Neural cell (in vitro differentiated cells): Measurements from ENCODE around the gene PLXNC1. TPM values are rescaled to one million over a fixed set of nuclear protein-coding genes. Genes with fewer than 3 reads are reported as not detected.

Experiments used
- H2AFZ ChIP-seq: fragments of 200-600, 300-800 bp; sonication (generic), shearing (Covaris generic); 2 replicates; pipeline ENCODE4 v1.6.0; 2014; ENCODE audit warnings: low read depth, mild to moderate bottlenecking, antibody characterized with exemption, low read length, moderate library complexity
- H3F3A ChIP-seq: fragments of 200-600 bp; shearing (Covaris generic); 2 replicates; pipeline ENCODE4 v1.6.1; 2016; ENCODE audit warnings: mild to moderate bottlenecking, moderate library complexity, mixed read lengths, antibody characterized with exemption, low read length; ENCODE audit not compliant: insufficient read depth, poor library complexity, severe bottlenecking
- H3K27ac ChIP-seq: fragments of 200-600, 300-800 bp; sonication (generic), shearing (Covaris generic); 2 replicates; pipeline ENCODE4 v1.5.1; 2014; ENCODE audit warnings: mild to moderate bottlenecking, low read length, moderate library complexity
- H3K27me3 ChIP-seq: fragments of 300-800, 200-600 bp; sonication (generic), shearing (Covaris generic); 2 replicates; pipeline ENCODE4 v1.6.0; 2014; ENCODE audit warnings: mild to moderate bottlenecking, low read depth, low read length, moderate library complexity; ENCODE audit not compliant: insufficient read depth
- H3K36me3 ChIP-seq: fragments of 300-800, 200-600 bp; sonication (generic), shearing (Covaris generic); 2 replicates; pipeline ENCODE4 v1.5.1; 2014; ENCODE audit warnings: mild to moderate bottlenecking, antibody characterized with exemption, low read length, moderate library complexity; ENCODE audit not compliant: insufficient read depth
- H3K4me2 ChIP-seq: fragments of 300-800, 200-600 bp; sonication (generic), shearing (Covaris generic); 2 replicates; pipeline ENCODE4 v1.6.0; 2014; ENCODE audit warnings: mild to moderate bottlenecking, low read length
- H3K4me3 ChIP-seq: fragments of 300-800, 200-600 bp; sonication (generic), shearing (Covaris generic); 2 replicates; pipeline ENCODE4 v1.5.1; 2014; ENCODE audit warnings: mild to moderate bottlenecking, low read length, moderate library complexity
- H3K79me2 ChIP-seq: fragments of 200-600 bp; shearing (Covaris generic); replicated peaks from 2 replicates; pipeline ENCODE4 v1.6.0; 2014; ENCODE audit warnings: mild to moderate bottlenecking, low read length, moderate library complexity; ENCODE audit not compliant: insufficient read depth
- H3K9ac ChIP-seq: fragments of 300-800, 200-600 bp; sonication (generic), shearing (Covaris generic); 2 replicates; pipeline ENCODE4 v1.6.1; 2016; ENCODE audit warnings: mild to moderate bottlenecking, low read length, mixed read lengths
- H3K9me2 ChIP-seq: fragments of 200-600 bp; shearing (Covaris generic); 2 replicates; pipeline ENCODE4 v1.6.1; 2016; ENCODE audit warnings: mild to moderate bottlenecking, low read length, mixed read lengths; ENCODE audit not compliant: insufficient read depth
- H3K9me3 ChIP-seq: fragments of 200-600, 300-800 bp; sonication (generic), shearing (Covaris generic); 2 replicates; pipeline ENCODE4 v1.6.1; 2016; ENCODE audit warnings: mild to moderate bottlenecking, mixed run types, low read length, moderate library complexity, mixed read lengths
- H4K20me1 ChIP-seq: fragments of 200-600 bp; shearing (Covaris generic); 2 replicates; pipeline ENCODE4 v1.6.1; 2016; ENCODE audit warnings: mild to moderate bottlenecking, mixed run types; ENCODE audit not compliant: insufficient read depth
- EP300 ChIP-seq: fragments of 450-650 bp; conservative IDR thresholded peaks from 2 replicates; pipeline ENCODE4 v1.6.1; 2014; ENCODE audit warnings: antibody characterized with exemption, mild to moderate bottlenecking, moderate library complexity; ENCODE audit not compliant: poor library complexity, severe bottlenecking
- EZH2 ChIP-seq: fragments of 200-600, 300-800 bp; shearing (Covaris generic), sonication (generic); IDR thresholded peaks from 2 replicates; pipeline ENCODE4 v1.6.1; 2014; ENCODE audit warnings: antibody characterized with exemption, low read length, borderline replicate concordance, mild to moderate bottlenecking; ENCODE audit not compliant: insufficient read depth, poor library complexity, severe bottlenecking
- MXI1 ChIP-seq: fragments of 450-650 bp; conservative IDR thresholded peaks from 2 replicates; pipeline ENCODE4 v1.6.1; 2014; ENCODE audit warnings: antibody characterized with exemption, mild to moderate bottlenecking; ENCODE audit not compliant: poor library complexity, severe bottlenecking
- POLR2AphosphoS5 ChIP-seq: IDR thresholded peaks from 2 replicates; pipeline ENCODE4 v1.6.1; 2012
- RAD21 ChIP-seq: fragments of 450-650 bp; conservative IDR thresholded peaks from 2 replicates; pipeline ENCODE4 v1.6.1; 2014; ENCODE audit warnings: antibody characterized with exemption, mild to moderate bottlenecking, moderate library complexity
- SMC3 ChIP-seq: fragments of 450-650 bp; conservative IDR thresholded peaks from 2 replicates; pipeline ENCODE4 v1.6.1; 2014; ENCODE audit warnings: antibody characterized with exemption, mild to moderate bottlenecking, moderate library complexity; ENCODE audit not compliant: poor library complexity
- TAF1 ChIP-seq: IDR thresholded peaks from 2 replicates; pipeline ENCODE4 v1.6.1; 2012; ENCODE audit warnings: low read depth
- polyA plus RNA-seq: library from polyadenylated mRNA; depleted of rRNA; stranded (reverse); fragments of >200 nt; gene quantifications from 2 replicates; pipeline ENCODE4 v1.2.3, GENCODE V29; 2014
- TF ChIP-seq, protein P1 (sequence below): fragments of 450-650 bp; IDR thresholded peaks from 2 replicates; pipeline ENCODE4 v1.5.1; 2014; ENCODE audit warnings: antibody characterized with exemption, mild to moderate bottlenecking, moderate library complexity; ENCODE audit not compliant: poor library complexity, severe bottlenecking
- TF ChIP-seq, protein P2 (sequence below): IDR thresholded peaks from 2 replicates; pipeline ENCODE4 v1.6.1; 2012; ENCODE audit warnings: borderline replicate concordance

The PLXNC1 gene
- polyA plus RNA-seq, 1 donor from 2014 or later: 76.3 TPM

DNA sequence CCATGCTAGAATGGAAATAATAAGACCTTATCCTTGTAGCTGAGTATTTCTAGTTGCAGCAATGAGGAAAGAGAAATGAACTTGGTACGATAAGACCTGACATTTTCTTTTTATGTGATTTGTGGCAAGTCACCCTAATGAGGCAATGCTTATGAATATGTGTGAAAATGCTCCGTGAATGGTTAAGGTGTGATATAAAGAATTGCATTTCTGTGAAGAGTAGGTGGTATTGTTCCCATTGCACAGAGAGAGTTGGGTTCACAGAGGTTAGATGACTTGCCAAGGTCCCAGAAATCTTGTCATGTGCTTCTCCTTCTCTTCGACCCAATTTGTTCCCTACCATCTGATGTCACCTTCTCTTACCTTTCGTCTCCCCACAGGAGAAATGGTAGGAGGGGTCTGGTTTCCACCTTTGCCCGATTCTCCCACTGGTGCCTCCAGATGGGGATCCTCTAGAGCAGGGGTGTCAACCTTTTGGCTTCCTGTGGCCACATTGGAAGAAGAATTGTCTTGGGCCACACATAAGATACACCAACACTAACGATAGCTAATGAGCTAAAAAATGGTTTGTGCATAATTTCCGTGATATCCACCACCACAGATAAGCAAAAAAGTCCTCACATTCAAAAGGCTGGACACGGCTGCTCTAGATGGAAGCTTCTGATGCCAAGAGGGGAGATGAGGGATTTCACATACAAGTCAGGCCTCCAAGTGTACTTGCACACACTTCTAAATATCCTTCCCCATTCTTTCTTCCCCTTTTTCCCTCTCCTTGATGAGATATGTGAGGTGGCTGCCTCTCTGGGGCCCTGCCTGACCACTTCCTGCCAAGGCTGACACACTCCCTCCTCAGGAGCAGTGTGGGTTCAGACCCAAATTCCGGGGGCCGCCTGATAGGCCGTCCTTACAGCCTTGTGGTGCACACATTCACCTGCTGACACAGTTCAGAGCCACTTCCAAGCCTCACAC, 96.1 kb downstream of the PLXNC1 start:
- TF ChIP-seq, protein P1, sequence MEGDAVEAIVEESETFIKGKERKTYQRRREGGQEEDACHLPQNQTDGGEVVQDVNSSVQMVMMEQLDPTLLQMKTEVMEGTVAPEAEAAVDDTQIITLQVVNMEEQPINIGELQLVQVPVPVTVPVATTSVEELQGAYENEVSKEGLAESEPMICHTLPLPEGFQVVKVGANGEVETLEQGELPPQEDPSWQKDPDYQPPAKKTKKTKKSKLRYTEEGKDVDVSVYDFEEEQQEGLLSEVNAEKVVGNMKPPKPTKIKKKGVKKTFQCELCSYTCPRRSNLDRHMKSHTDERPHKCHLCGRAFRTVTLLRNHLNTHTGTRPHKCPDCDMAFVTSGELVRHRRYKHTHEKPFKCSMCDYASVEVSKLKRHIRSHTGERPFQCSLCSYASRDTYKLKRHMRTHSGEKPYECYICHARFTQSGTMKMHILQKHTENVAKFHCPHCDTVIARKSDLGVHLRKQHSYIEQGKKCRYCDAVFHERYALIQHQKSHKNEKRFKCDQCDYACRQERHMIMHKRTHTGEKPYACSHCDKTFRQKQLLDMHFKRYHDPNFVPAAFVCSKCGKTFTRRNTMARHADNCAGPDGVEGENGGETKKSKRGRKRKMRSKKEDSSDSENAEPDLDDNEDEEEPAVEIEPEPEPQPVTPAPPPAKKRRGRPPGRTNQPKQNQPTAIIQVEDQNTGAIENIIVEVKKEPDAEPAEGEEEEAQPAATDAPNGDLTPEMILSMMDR: no peak
- no peak for TF ChIP-seq TAF1
- TF ChIP-seq, protein P2, sequence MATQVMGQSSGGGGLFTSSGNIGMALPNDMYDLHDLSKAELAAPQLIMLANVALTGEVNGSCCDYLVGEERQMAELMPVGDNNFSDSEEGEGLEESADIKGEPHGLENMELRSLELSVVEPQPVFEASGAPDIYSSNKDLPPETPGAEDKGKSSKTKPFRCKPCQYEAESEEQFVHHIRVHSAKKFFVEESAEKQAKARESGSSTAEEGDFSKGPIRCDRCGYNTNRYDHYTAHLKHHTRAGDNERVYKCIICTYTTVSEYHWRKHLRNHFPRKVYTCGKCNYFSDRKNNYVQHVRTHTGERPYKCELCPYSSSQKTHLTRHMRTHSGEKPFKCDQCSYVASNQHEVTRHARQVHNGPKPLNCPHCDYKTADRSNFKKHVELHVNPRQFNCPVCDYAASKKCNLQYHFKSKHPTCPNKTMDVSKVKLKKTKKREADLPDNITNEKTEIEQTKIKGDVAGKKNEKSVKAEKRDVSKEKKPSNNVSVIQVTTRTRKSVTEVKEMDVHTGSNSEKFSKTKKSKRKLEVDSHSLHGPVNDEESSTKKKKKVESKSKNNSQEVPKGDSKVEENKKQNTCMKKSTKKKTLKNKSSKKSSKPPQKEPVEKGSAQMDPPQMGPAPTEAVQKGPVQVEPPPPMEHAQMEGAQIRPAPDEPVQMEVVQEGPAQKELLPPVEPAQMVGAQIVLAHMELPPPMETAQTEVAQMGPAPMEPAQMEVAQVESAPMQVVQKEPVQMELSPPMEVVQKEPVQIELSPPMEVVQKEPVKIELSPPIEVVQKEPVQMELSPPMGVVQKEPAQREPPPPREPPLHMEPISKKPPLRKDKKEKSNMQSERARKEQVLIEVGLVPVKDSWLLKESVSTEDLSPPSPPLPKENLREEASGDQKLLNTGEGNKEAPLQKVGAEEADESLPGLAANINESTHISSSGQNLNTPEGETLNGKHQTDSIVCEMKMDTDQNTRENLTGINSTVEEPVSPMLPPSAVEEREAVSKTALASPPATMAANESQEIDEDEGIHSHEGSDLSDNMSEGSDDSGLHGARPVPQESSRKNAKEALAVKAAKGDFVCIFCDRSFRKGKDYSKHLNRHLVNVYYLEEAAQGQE: no peak
- no peak for TF ChIP-seq SMC3
- TF ChIP-seq EZH2: no peak
- TF ChIP-seq RAD21: no peak
- TF ChIP-seq MXI1: no peak
- no peak for TF ChIP-seq POLR2AphosphoS5
- TF ChIP-seq EP300: no peak
- no peaks in the 10 kb centered on the region for H3K27me3 ChIP-seq
- no peaks in the 10 kb centered on the region for H3K79me2 ChIP-seq

DNA sequence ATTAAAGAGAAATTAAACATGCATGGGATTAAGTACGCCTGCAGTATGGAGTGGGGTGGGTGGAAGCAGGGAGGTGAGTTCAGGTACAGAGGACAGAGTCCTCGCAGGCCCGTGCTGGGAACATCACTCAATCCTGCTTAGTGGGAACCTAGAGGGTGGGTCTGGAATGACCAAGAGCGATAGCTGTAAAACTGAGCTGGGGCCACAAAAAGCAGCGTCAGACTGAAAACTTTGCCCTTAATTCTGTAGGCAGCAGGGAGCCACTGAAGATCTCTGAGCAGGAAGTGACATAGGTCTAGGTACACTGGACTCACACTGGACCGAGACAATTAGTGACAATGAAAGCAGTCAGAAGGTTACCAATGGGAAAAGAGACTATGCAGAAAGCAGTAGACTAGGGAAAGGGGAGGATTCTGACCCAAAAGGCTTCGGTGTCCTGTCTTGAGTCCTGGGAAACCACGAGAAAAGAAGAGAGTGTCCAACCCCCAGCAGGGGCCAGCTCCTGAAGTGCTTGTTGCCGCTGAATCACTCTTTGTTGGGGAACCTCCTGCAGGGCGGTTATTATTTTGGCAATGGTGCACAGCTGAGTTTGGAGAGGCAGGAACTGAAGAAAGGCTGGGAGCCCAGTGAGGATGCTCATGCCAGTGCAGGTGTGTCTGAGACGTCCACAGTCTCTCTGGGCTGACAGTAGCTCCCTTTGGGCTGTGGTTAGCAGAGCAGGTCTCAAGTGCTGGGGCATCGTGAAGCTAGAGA, 97.4 kb downstream of the PLXNC1 start:
- Histone ChIP-seq H3F3A (no peaks in the 10 kb centered on the region), H3K9me3 (no peaks in the 10 kb centered on the region), H3K79me2 (no peaks in the 10 kb centered on the region), H3K4me3 (no peak overlapping the region), H2AFZ (no peak overlapping the region), H3K9ac (no peak overlapping the region), H3K4me2 (no peak overlapping the region), H3K27me3 (no peaks in the 10 kb centered on the region), H3K27ac (no peak overlapping the region), H3K9me2 (no peaks in the 10 kb centered on the region), H4K20me1 (no peaks in the 10 kb centered on the region), H3K36me3 (peaks cover 17% of the 10 kb centered on the region)
- TF ChIP-seq SMC3: no peak
- no peak for TF ChIP-seq TAF1
- no peak for TF ChIP-seq POLR2AphosphoS5
- TF ChIP-seq, protein P2: no peak
- TF ChIP-seq, protein P1: no peak
- no peak for TF ChIP-seq EP300
- no peak for TF ChIP-seq RAD21
- TF ChIP-seq MXI1: no peak
- TF ChIP-seq EZH2: no peak

More for the DNA sequence above, 96.1 kb downstream of the PLXNC1 start:
- no peak overlapping the region for H3K4me2 ChIP-seq
- H3K36me3 ChIP-seq: peaks cover 25% of the 10 kb centered on the region
- H3K9me3 ChIP-seq: no peaks in the 10 kb centered on the region
- no peaks in the 10 kb centered on the region for H3F3A ChIP-seq
- no peak overlapping the region for H3K9ac ChIP-seq
- H3K9me2 ChIP-seq: no peaks in the 10 kb centered on the region
- no peaks in the 10 kb centered on the region for H4K20me1 ChIP-seq
- no peak overlapping the region for H3K27ac ChIP-seq
- H2AFZ ChIP-seq: no peak overlapping the region
- H3K4me3 ChIP-seq: no peak overlapping the region
